GM21529 (cell line): ENCODE data around the gene CPSF4L.
A peak's percentile ranks its signal among the peaks of the same experiment; 100 is the strongest.

Experiments used
- ATAC-seq: cut with Tn5 transposase; IDR thresholded peaks from one replicate; pipeline ENCODE4 v1.9.1; 2021; ENCODE audit not compliant: unreplicated experiment

The CPSF4L gene

DNA sequence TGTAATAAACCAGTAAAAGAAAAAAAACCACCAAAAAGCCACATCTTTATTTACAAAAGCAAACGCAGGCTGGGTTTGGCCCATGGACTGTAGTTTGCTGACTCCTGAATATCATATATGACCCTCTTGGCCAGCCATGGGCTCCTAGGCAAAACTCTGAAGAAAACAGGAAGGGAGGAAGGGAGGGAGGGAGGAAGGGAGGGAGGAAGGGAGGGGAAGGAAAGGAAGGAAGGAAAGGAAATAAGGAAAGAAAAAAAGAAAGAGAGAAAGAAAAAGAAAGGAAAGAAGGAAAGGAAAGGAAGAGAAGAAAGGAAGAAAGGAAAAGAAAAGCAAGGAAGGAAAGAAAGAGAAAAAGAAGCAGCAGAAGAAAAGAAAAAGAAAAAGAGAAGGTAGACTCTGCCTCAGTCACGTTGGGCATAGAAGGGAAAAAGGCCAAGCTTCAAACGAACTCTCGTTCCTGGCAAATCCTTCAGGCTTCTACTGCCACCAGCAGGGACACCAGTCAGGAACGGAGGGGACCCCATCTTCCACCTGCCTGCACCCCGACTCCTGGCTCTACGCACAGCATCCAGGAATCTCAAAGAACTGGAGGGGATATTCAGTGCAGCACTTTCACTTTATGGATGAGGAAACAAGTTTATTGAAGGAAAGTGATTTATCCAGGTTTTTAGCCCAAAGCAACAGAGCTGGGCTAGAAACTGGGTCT, 28.0 kb upstream of the CPSF4L start:
- no peak for ATAC-seq

DNA sequence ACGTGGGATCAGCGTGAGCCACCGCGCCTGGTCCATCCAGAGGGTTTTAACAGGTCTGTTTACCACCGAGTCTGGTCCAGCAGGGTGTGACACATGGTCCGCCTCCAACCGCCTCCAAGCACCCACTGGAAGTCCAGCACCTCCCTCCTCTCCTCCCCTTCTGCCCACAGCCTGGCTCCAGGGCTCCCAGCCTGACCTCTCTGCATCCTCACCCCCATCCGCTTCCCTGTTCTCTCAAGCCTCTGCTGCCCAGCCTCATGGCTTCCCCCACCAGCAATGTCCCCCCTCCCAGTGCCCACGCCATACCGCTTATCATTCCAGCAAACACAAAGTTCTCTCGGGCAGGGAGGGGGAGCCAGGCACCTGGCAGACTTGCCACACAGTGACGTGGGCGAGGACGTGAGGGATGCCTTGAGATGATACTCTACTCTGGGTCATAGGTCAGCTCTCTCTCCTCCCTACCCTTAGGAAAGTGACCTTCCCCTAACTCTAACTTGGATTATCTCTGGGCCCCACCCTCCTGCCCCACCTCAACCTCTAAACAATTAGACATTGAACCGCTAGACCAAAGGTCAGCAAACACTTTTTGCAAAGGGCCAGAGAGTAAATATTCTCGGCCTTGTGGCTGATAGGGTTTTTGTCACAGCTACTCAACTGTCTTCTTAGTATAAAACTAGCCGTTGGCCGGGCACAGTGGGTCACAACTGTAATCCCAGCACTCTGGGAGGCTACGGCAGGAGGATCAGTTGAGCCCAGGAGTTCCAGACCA, 27.0 kb upstream of the CPSF4L start:
- ATAC-seq, result no peak

DNA sequence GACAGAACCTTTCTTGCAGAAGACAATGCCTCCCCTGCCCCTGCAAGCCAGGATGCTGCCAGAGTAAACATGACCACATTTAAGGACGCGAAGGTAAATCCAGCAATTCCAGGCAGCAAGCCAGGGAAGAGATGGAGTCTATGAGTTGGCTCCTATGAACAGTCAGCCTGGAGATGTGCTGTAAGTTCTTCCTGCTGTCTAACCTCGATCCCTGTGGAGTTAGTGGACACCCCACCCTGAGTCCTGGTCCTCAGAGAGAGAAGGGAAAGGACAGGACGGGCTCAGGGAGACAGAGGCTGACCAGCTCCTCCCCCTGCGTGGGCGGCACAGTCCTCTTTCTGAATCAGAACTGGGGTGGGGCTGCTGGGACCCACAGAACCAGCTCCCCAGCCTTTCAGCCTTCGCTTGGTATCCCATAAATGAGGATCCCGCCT, 25.2 kb upstream of the CPSF4L start:
- ATAC-seq, result no peak

DNA sequence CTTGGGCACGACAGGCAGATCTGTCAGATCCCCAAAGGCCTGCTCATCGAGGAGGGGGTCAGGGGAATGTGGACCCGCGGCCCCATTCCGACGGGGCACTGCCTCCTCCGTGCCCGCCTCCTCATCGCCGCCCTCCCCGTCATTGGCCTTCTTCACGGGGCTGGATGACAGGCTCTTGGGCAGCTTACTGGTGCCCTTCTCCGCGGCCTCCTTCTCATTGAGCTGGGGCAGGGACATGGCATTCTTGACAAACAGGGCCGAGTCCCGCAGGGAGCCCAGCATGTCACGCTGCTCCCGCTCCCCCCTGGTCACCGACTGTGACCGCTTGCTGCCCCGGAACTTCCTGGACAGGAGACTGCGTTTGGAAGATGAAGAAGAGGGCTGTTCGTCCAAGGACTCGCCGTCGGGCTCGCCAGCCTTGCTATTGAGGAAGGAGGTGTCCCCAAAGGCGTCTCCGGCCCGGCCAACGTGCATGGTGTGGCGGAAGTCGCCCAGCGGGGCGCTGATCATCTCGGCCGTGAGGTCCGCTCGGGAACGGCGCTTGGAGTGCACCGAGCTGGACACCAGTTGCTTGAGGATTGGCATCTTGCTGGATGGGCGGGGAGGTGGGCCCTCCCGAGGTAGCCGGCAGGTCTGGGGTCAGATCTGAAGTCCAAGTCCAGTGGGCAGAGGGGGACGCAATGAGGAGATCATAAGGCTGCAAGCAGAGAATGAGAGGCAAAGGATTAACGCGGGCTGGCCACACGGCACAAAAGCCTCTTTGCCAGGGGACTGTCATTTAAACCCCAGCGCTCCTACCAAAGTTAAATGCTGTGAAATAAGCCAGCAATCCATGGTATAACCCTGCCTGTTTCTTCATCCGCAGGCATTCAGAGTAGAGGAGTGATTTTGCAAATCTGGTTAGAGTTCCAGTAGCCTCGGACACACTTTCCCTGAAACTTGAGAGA, 24.5 kb upstream of the CPSF4L start:
- no peak for ATAC-seq

DNA sequence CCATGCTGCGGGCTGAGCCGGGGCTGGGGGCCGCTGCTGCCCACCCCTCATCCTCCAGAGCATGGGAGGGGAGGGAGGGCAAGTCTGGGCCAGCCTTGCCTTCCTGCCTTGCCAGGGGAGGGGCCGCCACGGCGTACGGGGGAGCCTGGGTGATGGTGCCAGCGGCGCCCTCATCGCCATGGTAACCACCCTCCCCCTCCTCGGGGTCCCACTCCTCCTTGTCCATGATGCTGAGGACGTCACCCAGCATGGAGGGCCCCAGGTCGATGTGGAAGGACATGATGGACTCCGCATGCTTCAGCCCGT, 23.9 kb upstream of the CPSF4L start:
- ATAC-seq, result no peak

DNA sequence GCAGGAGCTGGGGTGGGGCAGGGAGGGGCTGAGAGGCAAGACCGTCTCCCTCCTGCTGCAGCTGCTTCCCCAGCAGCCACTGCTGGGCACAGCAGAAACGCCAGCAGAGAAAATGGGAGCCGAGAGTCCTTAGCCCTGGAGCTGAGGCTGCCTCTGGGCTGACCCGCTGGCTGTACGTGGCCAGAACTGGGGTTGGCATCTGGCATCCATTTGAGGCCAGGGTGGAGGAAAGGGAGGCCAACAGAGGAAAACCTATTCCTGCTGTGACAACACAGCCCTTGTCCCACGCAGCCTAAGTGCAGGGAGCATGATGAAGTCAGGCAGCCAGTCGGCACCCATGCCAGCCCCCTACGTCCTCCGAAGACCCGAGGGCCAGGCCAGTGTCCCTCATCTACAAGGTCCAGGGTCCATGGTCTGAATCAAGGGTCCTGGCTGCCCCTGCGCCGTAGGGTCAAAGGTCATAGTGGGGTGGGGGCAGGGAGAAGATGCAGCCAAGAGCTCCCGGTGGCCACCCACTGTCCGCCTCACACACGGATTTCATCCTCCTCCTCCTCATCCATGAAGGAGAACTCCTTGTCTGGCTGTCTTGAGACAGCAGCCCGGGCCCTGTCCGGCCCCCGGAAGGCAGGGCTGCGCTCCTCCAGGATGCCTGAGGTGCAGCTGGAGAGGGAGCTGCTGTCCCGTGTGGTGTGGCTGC, 23.4 kb upstream of the CPSF4L start:
- ATAC-seq, result no peak

DNA sequence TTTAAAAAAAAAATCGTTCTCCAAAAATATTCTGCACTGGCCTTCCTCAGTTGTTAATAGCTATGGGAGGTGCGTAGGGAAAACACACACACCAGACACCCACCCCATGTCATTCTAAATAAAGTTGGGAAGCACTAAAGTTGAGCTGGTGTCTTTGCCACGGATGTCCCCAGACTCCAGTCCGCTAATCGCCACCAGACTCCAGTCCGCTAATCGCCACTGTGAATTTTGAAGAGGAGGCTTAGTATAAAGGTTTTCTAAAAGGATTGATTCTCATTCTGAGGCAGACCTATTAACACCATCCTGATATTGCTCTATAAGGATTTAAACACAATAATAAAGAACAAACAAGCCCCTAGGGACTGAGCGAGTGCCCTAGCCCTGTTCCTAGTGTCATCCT, 22.7 kb upstream of the CPSF4L start:
- ATAC-seq, result no peak

DNA sequence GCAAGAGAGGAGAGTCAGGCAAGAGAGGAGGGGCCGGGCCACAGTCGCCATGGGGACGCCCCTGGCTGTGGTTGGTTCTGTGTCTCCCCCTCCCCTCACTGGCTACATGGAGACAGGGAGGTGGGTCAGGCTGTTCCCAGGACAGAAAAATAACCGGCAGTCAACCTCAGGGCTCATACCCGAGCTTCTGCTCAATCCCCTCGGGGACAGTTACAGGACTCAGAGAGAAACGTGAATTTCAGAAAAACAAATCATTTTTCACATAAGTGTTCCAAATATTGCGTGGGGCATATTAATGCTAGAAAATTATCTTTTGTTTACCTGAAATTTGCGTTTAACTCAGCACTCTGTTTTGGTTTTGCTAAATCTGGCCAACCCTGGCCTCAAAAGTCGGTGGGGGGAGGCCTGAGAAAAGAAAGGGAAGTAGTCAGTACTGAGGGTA, 22.2 kb upstream of the CPSF4L start:
- no peak for ATAC-seq

DNA sequence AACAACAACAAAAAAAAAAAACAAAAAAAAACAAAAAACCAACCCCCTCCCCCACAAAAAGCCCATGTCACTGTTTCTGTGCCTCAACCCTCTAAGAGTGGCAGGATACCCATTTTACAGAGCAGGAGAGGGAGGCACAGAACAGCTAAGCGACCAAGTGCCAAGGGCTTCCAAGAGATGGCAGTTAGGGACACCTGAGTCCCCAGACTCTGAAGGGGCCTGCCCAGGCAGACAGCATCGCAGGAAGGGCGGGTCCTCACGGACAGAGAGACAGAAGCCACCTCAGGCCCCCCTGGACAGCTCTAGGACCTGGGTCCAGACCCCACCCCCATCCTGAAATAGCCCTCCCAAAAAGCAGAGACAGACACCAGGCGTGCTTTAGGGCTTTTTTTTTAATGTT, 21.6 kb upstream of the CPSF4L start:
- ATAC-seq, result no peak

DNA sequence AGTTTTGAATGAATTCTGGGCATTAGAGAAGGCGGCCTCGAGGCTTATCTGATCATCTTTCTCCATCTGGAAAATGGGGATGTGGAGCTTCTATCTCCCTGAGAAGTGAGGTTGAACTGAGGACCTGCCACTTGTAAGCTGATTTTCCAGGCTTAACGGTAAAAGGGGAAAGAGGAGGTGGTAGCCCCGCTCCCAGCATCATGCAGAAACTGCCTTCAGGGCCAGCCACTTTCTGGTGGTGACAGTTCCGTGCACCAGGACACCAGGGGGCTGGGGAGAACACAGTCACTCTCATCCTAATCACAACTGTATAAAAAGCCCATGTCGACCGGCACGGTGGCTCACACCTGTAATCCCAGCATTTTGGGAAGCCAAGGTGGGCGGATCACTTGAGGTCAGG, 20.9 kb upstream of the CPSF4L start:
- ATAC-seq, result no peak

DNA sequence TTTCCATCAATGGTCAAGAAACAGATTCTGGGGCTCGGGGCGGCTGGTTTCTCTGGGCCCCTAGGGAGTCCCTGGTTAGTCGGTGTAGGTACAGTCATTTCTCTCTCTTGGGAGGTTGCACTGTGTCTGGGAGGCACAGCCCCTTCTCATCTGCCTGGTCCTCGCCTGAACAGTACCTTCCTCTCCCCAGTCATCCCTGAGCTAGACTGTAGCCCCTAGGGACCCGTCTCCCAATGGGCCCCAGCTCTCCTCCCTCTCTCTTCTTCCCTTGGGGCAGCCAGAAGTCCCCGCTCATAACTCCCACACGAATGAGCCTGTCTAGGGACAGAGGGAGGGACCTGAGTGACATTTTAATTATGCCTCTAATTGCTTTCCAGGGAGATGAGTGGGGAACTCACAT, 20.2 kb upstream of the CPSF4L start:
- peak; percentile 90 for ATAC-seq

DNA sequence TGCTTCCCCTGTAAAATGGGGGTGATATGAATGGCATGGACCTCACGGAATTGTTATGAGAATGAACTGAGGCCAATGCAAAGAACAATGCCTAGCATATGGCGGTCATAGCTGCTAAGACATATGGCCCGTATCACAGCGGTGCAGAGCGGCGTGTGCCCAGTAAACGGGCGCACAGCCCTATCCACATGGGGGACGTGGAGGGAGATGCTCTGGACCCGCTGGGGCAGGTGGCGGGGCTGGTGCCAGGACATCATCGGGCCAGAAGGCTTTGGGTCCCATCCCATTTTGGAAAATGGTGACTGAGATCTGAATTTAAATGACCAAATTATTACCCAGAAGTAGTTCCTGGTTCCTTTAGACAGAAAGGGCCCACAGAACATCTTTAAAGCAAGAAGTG, 18.5 kb upstream of the CPSF4L start:
- no peak for ATAC-seq

DNA sequence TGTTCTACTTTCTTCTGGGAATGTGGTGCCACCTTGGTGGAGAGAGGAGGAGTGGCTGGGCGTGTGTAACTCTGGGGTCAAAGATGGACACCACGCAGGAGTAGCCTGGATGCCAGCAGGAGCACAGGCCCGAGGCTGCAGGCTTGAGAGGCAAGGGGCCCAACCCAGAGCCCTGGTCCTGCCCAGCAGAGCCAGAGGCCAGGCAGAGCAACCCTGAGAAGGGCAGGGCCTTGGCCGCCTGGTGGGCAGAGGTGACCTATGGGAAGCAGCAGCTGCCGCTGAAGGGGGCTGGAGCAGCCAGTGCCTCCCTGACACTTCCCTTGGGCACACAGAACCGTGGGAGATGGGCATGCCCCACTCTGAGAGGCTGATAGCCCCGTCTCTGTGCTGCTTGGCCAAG, 18.0 kb upstream of the CPSF4L start:
- ATAC-seq, result no peak

DNA sequence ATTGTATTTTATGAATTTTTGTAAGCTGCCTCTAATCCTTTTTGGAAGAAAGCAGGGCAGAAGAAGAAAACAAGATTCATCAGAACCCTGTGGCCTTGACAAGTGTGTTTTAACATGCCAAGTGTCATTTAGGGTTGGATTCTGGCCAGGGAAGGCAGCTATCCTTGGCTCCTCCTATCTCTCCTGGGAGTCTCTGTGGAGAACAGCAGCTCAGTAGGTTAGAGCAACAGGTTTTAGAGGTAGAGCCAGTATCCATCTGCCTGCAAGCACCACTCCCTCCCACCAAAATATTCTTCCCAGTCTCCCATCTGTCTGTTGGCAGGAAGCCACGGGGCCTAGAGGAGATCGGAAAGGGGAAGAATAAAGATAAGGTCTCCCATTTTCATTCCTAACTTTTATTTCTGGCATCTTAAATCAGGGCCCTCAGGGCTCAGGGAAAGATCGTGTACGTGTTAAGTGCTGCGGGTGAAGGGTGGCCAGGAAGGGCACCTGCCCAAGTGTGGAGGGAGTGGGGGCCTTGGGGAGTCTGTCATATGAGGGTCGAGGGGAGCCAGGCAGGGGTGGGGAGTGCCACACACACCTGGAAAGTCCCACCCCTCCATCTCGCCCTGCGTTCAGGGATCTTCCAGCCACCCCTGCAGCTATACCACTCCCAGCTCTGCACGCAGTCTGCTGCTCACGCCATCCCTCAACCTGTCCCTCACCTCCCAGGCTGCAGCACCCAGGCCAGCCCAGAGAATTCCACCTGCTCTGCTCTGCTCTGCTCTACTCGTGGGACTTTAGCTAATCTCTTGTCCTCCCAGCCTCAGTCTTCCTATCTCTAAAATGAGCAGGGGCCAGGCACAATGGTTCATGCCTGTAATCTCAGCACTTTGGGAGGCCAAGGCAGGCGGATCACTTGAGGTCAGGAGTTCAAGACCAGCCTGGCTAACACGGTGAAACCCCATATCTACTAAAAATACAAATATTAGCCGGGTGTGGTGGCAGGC, 17.1 kb upstream of the CPSF4L start:
- ATAC-seq, result no peak

DNA sequence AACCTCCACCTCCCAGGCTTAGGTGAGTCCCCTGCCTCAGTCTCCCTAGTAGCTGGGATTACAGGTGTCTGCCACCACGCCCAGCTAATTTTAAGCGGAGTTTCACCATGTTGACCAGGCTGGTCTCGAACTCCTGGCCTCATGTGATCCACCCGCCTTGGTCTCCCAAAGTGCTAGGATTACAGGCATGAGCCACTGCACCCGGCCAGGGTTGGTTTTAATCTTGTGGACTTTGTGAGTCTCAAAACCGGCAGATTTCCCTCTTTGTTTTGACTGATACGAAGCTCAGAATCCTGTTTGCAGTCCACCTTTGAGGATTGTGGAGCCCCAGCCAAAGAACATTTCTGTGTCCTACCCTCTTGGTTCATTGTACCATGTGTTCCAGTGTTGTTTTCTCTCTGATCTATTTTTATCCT, 16.4 kb upstream of the CPSF4L start:
- no peak for ATAC-seq

DNA sequence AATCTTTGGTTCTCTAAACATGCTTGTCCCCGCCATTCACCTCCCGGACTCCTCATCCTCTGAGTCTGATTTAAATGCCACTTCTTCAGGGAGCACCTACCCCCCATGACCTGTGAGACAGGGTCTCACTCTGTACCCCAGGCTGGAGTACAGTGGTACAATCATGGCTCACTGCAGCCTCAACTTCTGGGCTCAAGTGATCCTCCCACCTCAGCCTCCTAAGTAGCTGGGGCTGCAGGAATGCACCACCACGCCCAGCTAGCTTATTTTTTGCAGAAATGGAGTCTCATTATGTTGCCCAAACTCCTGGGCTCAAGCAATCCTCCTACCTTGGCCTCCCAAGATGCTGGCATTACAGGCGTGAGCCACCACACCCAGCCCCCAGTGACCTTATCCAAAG, 12.8 kb upstream of the CPSF4L start:
- no peak for ATAC-seq

DNA sequence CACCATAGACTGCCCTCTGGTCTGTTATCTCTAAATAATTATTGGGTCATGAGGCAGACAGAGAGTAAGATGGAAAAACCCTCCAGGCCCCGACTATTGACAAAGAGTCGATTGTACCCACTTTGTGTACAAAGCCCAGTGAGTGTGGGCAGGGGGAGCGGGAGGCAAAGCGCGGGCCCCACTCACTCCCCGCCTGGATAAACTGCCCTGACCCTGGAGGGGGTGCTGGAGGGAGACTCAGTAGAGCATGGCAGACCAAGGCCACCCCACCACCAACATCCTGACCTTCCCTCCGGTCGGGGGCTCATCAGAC, 11.2 kb upstream of the CPSF4L start:
- no peak for ATAC-seq

DNA sequence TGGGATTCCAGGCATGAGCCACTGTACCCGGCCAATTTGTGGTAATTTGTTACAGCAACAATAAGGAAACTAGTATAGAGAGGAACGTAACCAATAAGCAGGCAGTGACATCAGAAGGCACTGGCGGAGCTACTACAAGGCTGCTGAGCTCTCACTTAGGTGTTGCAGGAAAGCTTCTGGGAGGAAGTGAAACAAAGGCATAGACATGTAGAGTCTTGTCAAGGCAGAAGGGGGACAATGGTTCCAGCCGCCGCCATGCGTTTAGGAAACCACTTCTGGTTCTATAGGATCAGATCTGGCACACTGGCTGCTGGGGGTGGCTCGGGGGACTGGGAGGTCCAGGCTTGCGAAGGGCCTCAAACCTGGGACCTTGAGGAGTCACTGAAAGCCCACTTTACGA, 9.4 kb upstream of the CPSF4L start:
- ATAC-seq, result peak; percentile 100

DNA sequence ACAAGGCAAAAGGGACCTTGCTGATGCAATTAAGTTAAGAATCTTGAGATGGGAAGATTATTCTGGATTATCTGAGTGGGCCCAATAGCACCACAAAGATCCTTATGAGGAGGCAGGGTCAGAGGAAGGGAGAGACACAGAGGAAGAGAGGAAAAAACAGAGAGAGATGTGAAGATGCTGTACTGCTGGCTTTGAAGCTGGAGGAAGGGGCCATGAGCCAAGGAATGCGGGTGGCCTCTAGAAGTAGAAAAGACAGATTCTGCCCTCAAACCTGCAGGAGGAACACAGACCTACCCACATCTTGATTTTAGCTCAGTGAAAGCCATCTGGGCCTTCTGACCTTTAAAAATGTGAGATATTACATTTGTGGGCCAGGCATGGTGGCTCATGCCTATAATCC, 8.1 kb upstream of the CPSF4L start:
- no peak for ATAC-seq

DNA sequence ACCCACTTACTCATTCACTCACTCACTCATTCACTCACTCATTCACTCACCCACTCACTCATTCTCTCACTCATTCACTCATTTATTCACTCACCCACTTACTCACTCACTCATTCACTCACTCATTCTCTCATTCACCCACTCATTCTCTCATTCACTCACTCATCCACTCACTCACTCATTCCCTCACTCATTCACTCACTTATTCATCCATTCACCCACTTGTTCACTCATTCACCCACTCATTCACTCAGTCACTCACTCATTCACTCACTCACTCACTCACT, 7.6 kb upstream of the CPSF4L start:
- no peak for ATAC-seq
